HL-60 (cell line): ENCODE measurements around the gene SLC66A3.

Experiments
- CTCF ChIP-seq: IDR thresholded peaks from one replicate; pipeline ENCODE4 v1.5.1; 2011; ENCODE audit warnings: low read length, control low read depth, inconsistent platforms; ENCODE audit not compliant: insufficient read depth
- GABPA ChIP-seq: IDR thresholded peaks from 2 replicates; pipeline ENCODE4 v1.6.1; 2012; ENCODE audit warnings: low read depth
- POLR2AphosphoS5 ChIP-seq: IDR thresholded peaks from 2 replicates; pipeline ENCODE4 v1.6.1; 2012; ENCODE audit warnings: low read depth
- REST ChIP-seq: IDR thresholded peaks from 2 replicates; pipeline ENCODE4 v1.6.1; 2012; ENCODE audit warnings: low read depth; ENCODE audit not compliant: insufficient replicate concordance

- TF ChIP-seq CTCF: no peak
- TF ChIP-seq POLR2AphosphoS5: no peak
- no peak for TF ChIP-seq REST
- no peak for TF ChIP-seq GABPA
Observed at GRCh38 chr2:11160256-11160655, 5.0 kb downstream of the SLC66A3 start.
